Measurements from ENCODE around the gene LRRC75A. TPM values are rescaled to one million over a fixed set of nuclear protein-coding genes. Genes with fewer than 3 reads are reported as not detected.

LRRC75A gene
- total RNA-seq, 1 experiment from 2014 or later, result 10.1 TPM

- no peaks in the 10 kb centered on the region for H4K20me1 ChIP-seq (ENCODE audit: control insufficient read depth, insufficient read depth, insufficient read length)
- H2BK15ac ChIP-seq (ENCODE audit: low read depth, low read length), result no peak overlapping the region
- no peak overlapping the region for H3K56ac ChIP-seq (ENCODE audit: insufficient read length, low read depth, low read length)
- no peaks in the 10 kb centered on the region for H3K9me3 ChIP-seq (ENCODE audit: control insufficient read depth, low read depth, low read length)
- no peaks in the 10 kb centered on the region for H3K27me3 ChIP-seq (ENCODE audit: insufficient read depth, low read length)
- no peaks in the 10 kb centered on the region for H3K79me2 ChIP-seq (ENCODE audit: insufficient read depth, low read length)
- H4K5ac ChIP-seq (ENCODE audit: insufficient read length, low read depth, low read length), result no peak overlapping the region
- H3T11ph ChIP-seq (ENCODE audit: low read length), result no peak overlapping the region
- no peak overlapping the region for H2AFZ ChIP-seq (ENCODE audit: low read length)
- no peak for DNase-seq
- no peak overlapping the region for H2BK20ac ChIP-seq (ENCODE audit: low read depth, low read length, poor library complexity, severe bottlenecking)
- H2BK12ac ChIP-seq (ENCODE audit: insufficient read length, low read depth, low read length), result no peak overlapping the region
- TF ChIP-seq CTCF (conservative IDR thresholded peaks at IDR 0.05), result no peak
- H3K4me2 ChIP-seq (ENCODE audit: insufficient read depth, insufficient read length, low read length), result no peak overlapping the region
- H2BK120ac ChIP-seq (ENCODE audit: low read depth, low read length, poor library complexity, severe bottlenecking), result no peak overlapping the region
- no peaks in the 10 kb centered on the region for H3K23me2 ChIP-seq (ENCODE audit: insufficient read length, low read depth, low read length, poor library complexity, severe bottlenecking)
- Mint-ChIP-seq H3K36me3 (ENCODE audit: insufficient read depth in 1 of 3, low read depth in 3 of 3) (no peaks in the 10 kb centered on the region), H3K27me3 (ENCODE audit: low read depth) (peaks cover 1% of the 10 kb centered on the region), H3K9me3 (no peaks in the 10 kb centered on the region), H3K4me1 (peaks cover 13 to 24% of the 10 kb centered on the region in 2 experiments; a peak in 3 of 4 replicates), H3K27ac (no peak overlapping the region), H3K4me3 (no peak overlapping the region)
- no peak overlapping the region for H2AK5ac ChIP-seq (ENCODE audit: insufficient read length, low read length)
- no CpG with 5 or more reads among the region's 10 CpGs for WGBS (ENCODE audit: extremely low coverage, insufficient read length, low lambda C conversion rate)
- no peak overlapping the region for H3K14ac ChIP-seq (ENCODE audit: insufficient read depth, low read length)
- H3K18ac ChIP-seq (ENCODE audit: insufficient read length, low read depth, low read length), result no peak overlapping the region
- no peak overlapping the region for H2BK5ac ChIP-seq (ENCODE audit: insufficient read length, low read length)
- no peaks in the 10 kb centered on the region; the same call in 1 of the 2 replicates for H3K4me1 ChIP-seq (ENCODE audit: insufficient read depth, low read length)
- no peak overlapping the region for H3K4ac ChIP-seq (ENCODE audit: low read depth, low read length)
- H4K8ac ChIP-seq (replicated peaks; ENCODE audit: insufficient read length, low read depth, low read length), result no peak overlapping the region
- no peaks in the 10 kb centered on the region for H3K79me1 ChIP-seq (ENCODE audit: insufficient read depth, low read depth, low read length, poor library complexity, severe bottlenecking)
- H3K9ac ChIP-seq (ENCODE audit: extremely low read depth, insufficient read length, low read length), result no peak overlapping the region
- no peak overlapping the region for H3K27ac ChIP-seq (ENCODE audit: insufficient read length, low read depth, low read length)
- no peak overlapping the region for H3K23ac ChIP-seq (ENCODE audit: insufficient read length, low read depth, low read length)
- H4K91ac ChIP-seq (ENCODE audit: insufficient read length, low read depth, low read length), result no peak overlapping the region
Observed at GRCh38 chr17:16419929-16420271, 72.1 kb downstream of the LRRC75A start.
